ENCODE measurements around the gene CUBN. TPM values are rescaled to one million over a fixed set of nuclear protein-coding genes. Genes with fewer than 3 reads are reported as not detected.
A peak's percentile ranks its signal among the peaks of the same experiment; 100 is the strongest.

The CUBN gene
- total RNA-seq, 4 donors from 2014 or later: 0.27 to 3.6 (median 0.96) TPM

GRCh38 chr10:17175551-17175950 lies 45.9 kb upstream of the CUBN start:
- no peaks in the 10 kb centered on the region for H3K27me3 ChIP-seq
- H3K4me3 ChIP-seq: peak overlapping the region in 3 of 4 donors; percentile 9 to 28 (median 10)
- H3K9me3 ChIP-seq: no peaks in the 10 kb centered on the region
- in situ Hi-C loops (cut with MboI; ENCODE audit: low sequenced_read_pairs in 4 of 4): no loop called here
- intact Hi-C loops (cut with DNase I; ENCODE audit: low total_unique reads): no loop called here
- no peak for ATAC-seq
- H3K36me3 ChIP-seq: no peaks in the 10 kb centered on the region
- TF ChIP-seq POLR2A (IDR thresholded peaks at IDR 0.05): no peak
- H3K27ac ChIP-seq: no peak overlapping the region
- DNase-seq: no peak
- no peaks in the 10 kb centered on the region for H3K4me1 ChIP-seq

GRCh38 chr10:17174626-17175025 lies 45.0 kb upstream of the CUBN start:
- DNase-seq (no peak), ATAC-seq (no peak)
- Histone ChIP-seq H3K27me3 (no peaks in the 10 kb centered on the region), H3K36me3 (no peaks in the 10 kb centered on the region), H3K9me3 (no peaks in the 10 kb centered on the region), H3K4me1 (no peaks in the 10 kb centered on the region), H3K27ac (no peak overlapping the region), H3K4me3 (no peak overlapping the region)
- in situ Hi-C loops (cut with MboI; ENCODE audit: low sequenced_read_pairs in 4 of 4): no loop called here
- intact Hi-C loops (cut with DNase I; ENCODE audit: low total_unique reads): no loop called here
- TF ChIP-seq POLR2A (IDR thresholded peaks at IDR 0.05): no peak
- TF ChIP-seq CTCF (IDR thresholded peaks at IDR 0.05 in 4 of 5, conservative IDR thresholded peaks at IDR 0.05 in 1 of 5): no peak

GRCh38 chr10:17171141-17171641 lies 41.6 kb upstream of the CUBN start:
- in situ Hi-C loops (cut with MboI; ENCODE audit: low sequenced_read_pairs in 4 of 4): no loop called here

GRCh38 chr10:17169803-17170202 lies 40.2 kb upstream of the CUBN start:
- in situ Hi-C loops (cut with MboI; ENCODE audit: low sequenced_read_pairs in 4 of 4): no loop called here
- H3K9me3 ChIP-seq: no peaks in the 10 kb centered on the region
- no peak for ATAC-seq
- no peaks in the 10 kb centered on the region for H3K4me1 ChIP-seq
- TF ChIP-seq CTCF (IDR thresholded peaks at IDR 0.05 in 4 of 5, conservative IDR thresholded peaks at IDR 0.05 in 1 of 5) (no peak), POLR2A (IDR thresholded peaks at IDR 0.05) (no peak)
- DNase-seq: no peak
- intact Hi-C loops (cut with DNase I; ENCODE audit: low total_unique reads): no loop called here
- H3K27me3 ChIP-seq: no peaks in the 10 kb centered on the region
- no peak overlapping the region for H3K4me3 ChIP-seq
- no peaks in the 10 kb centered on the region for H3K36me3 ChIP-seq
- no peak overlapping the region for H3K27ac ChIP-seq

More at GRCh38 chr10:17171141-17171641, 41.6 kb upstream of the CUBN start:
- H3K27ac ChIP-seq: no peak overlapping the region
- H3K4me1 ChIP-seq: no peaks in the 10 kb centered on the region
- no peaks in the 10 kb centered on the region for H3K9me3 ChIP-seq
- no peaks in the 10 kb centered on the region for H3K36me3 ChIP-seq
- ATAC-seq (no peak), DNase-seq (no peak)
- intact Hi-C loops (cut with DNase I; ENCODE audit: low total_unique reads): no loop called here
- TF ChIP-seq CTCF (IDR thresholded peaks at IDR 0.05 in 4 of 5, conservative IDR thresholded peaks at IDR 0.05 in 1 of 5) (no peak), POLR2A (IDR thresholded peaks at IDR 0.05) (no peak)
- no peak overlapping the region for H3K4me3 ChIP-seq
- H3K27me3 ChIP-seq: no peaks in the 10 kb centered on the region

GRCh38 chr10:17166699-17167098 lies 37.1 kb upstream of the CUBN start:
- no peaks in the 10 kb centered on the region for H3K36me3 ChIP-seq
- DNase-seq: no peak
- in situ Hi-C loops (cut with MboI; ENCODE audit: low sequenced_read_pairs in 4 of 4): no loop called here
- H3K27me3 ChIP-seq: no peaks in the 10 kb centered on the region
- H3K9me3 ChIP-seq: no peaks in the 10 kb centered on the region
- intact Hi-C loops (cut with DNase I; ENCODE audit: low total_unique reads): no loop called here
- no peak overlapping the region for H3K27ac ChIP-seq
- no peaks in the 10 kb centered on the region for H3K4me1 ChIP-seq
- TF ChIP-seq CTCF (IDR thresholded peaks at IDR 0.05 in 4 of 5, conservative IDR thresholded peaks at IDR 0.05 in 1 of 5): no peak
- no peak for TF ChIP-seq POLR2A (IDR thresholded peaks at IDR 0.05)
- no peak overlapping the region for H3K4me3 ChIP-seq
- ATAC-seq: no peak

All from gastrocnemius medialis (tissue), 4 donors.